Testis (tissue), 3 donors: ENCODE results near the gene ANKS4B. TPM values are rescaled to one million over a fixed set of nuclear protein-coding genes. Genes with fewer than 3 reads are reported as not detected.

Experiments
- DNase-seq: peaks from one replicate; pipeline ENCODE4 v3.0.0-alpha.2; 2019
- H3K27ac ChIP-seq, 2 donors: fragments of 200-600 bp; sonication (generic); one replicate each; pipeline ENCODE4 v1.5.1; 2019
- H3K27me3 ChIP-seq: fragments of 200-600 bp; sonication (generic); one replicate; pipeline ENCODE4 v1.5.1; 2019
- H3K36me3 ChIP-seq: fragments of 200-600 bp; sonication (generic); one replicate; pipeline ENCODE4 v1.5.1; 2017; ENCODE audit warnings: low read depth; ENCODE audit errors: missing control alignments
- H3K4me1 ChIP-seq: fragments of 200-600 bp; sonication (generic); one replicate; pipeline ENCODE4 v1.5.1; 2019
- H3K4me3 ChIP-seq, 2 donors: fragments of 200-600 bp; sonication (generic); one replicate each; pipeline ENCODE4 v1.5.1; 2017 to 2019
- H3K9me3 ChIP-seq: fragments of 200-600 bp; sonication (generic); one replicate; pipeline ENCODE4 v1.5.1; 2017
- CTCF ChIP-seq, 3 experiments: fragments of 450-650 bp in 2 of 3; fragments of 200-600 bp in 1 of 3; sonication (generic) in 1 of 3; IDR thresholded peaks; one replicate each; pipeline ENCODE4 v1.5.1; 2016 to 2019; ENCODE audit warnings: antibody characterized with exemption in 3 of 3, mild to moderate bottlenecking in 2 of 3, moderate library complexity in 1 of 3
- POLR2A ChIP-seq: fragments of 450-650 bp; IDR thresholded peaks from one replicate; pipeline ENCODE4 v1.6.1; 2017; ENCODE audit warnings: antibody characterized with exemption, mild to moderate bottlenecking, moderate library complexity
- WGBS, 2 donors: methylation state at CpG; one replicate each; pipeline ENCODE4 v1.1.5; 2018; 5-methylcytosine and 5-hydroxymethylcytosine counted together
- intact Hi-C: fragments of 100-400 bp; cut with DNase I; formaldehyde crosslinking; loops from one replicate; pipeline ENCODE4 v1.15.1; 2023; ENCODE audit warnings: low total_unique reads
- polyA plus RNA-seq: library from polyadenylated mRNA; stranded (reverse); fragments of 350-450 nt; fragmentation: Illumina TruSeq; extraction: RNeasy Lipid Tissue Mini Kit (QIAGEN cat#74804); gene quantifications from one replicate; pipeline ENCODE4 v1.2.3, GENCODE V29; 2014; ENCODE audit warnings: low read depth, low replicate concordance; ENCODE audit not compliant: insufficient read depth
- total RNA-seq, 2 donors: library from RNA; depleted of rRNA; stranded (reverse); fragments of >200 nt; gene quantifications; one replicate each; pipeline ENCODE4 v1.2.3, GENCODE V29; 2016

ANKS4B gene
- total and polyA plus RNA-seq, 3 donors from 2014 or later, result 0.12 to 0.40 (median 0.24) TPM

GRCh38 chr16:21222495-21223337 lies 10.8 kb upstream of the ANKS4B start:
- Histone ChIP-seq H3K27ac (no peak overlapping the region), H3K9me3 (no peaks in the 10 kb centered on the region), H3K36me3 (no peaks in the 10 kb centered on the region), H3K4me3 (no peak overlapping the region), H3K27me3 (no peaks in the 10 kb centered on the region), H3K4me1 (peaks cover 4% of the 10 kb centered on the region)
- intact Hi-C loops, result no loop called here
- TF ChIP-seq POLR2A, result no peak
- no peak for TF ChIP-seq CTCF (IDR thresholded peaks at IDR 0.05)
- WGBS, 2 donors, result 74 to 88% methylated on average over 4 of the region's 4 CpGs
- DNase-seq, result no peak

GRCh38 chr16:21223787-21224186 lies 9.7 kb upstream of the ANKS4B start:
- no peak for TF ChIP-seq POLR2A
- no peak for TF ChIP-seq CTCF (IDR thresholded peaks at IDR 0.05)
- no peaks in the 10 kb centered on the region for H3K36me3 ChIP-seq
- intact Hi-C loops, result no loop called here

GRCh38 chr16:21224800-21225199 lies 8.7 kb upstream of the ANKS4B start:
- Histone ChIP-seq H3K9me3 (no peaks in the 10 kb centered on the region), H3K4me1 (peaks cover 4% of the 10 kb centered on the region), H3K4me3 (no peak overlapping the region), H3K27me3 (no peaks in the 10 kb centered on the region), H3K27ac (no peak overlapping the region), H3K36me3 (no peaks in the 10 kb centered on the region)
- WGBS, 2 donors, result 57 to 74% methylated on average over 2 of the region's 2 CpGs
- intact Hi-C loops, result no loop called here
- TF ChIP-seq POLR2A (no peak), CTCF (IDR thresholded peaks at IDR 0.05) (no peak)
- no peak for DNase-seq

More at GRCh38 chr16:21223787-21224186, 9.7 kb upstream of the ANKS4B start:
- Histone ChIP-seq H3K9me3 (no peaks in the 10 kb centered on the region), H3K27ac (no peak overlapping the region), H3K27me3 (no peaks in the 10 kb centered on the region), H3K4me3 (no peak overlapping the region), H3K4me1 (peaks cover 4% of the 10 kb centered on the region)
- no peak for DNase-seq
- 72 to 82% methylated on average over 9 of the region's 9 CpGs for WGBS, 2 donors

- intact Hi-C loops, result no loop called here
- peaks cover 4% of the 10 kb centered on the region for H3K4me1 ChIP-seq
- no peak for DNase-seq
Observed at GRCh38 chr16:21226749-21227148, 6.8 kb upstream of the ANKS4B start.

More at GRCh38 chr16:21226749-21227148, 6.8 kb upstream of the ANKS4B start:
- TF ChIP-seq CTCF (IDR thresholded peaks at IDR 0.05) (no peak), POLR2A (no peak)
- Histone ChIP-seq H3K9me3 (no peaks in the 10 kb centered on the region), H3K27me3 (no peaks in the 10 kb centered on the region), H3K36me3 (no peaks in the 10 kb centered on the region), H3K27ac (no peak overlapping the region), H3K4me3 (no peak overlapping the region)
